Gastrocnemius medialis (tissue), 4 donors: ENCODE results near the gene PPFIA4.

Source experiments
- POLR2A ChIP-seq, 2 donors: fragments of 450-650 bp; IDR thresholded peaks; one replicate each; pipeline ENCODE4 v1.6.1; 2017; ENCODE audit warnings: antibody characterized with exemption in 2 of 2, mild to moderate bottlenecking in 2 of 2, moderate library complexity in 2 of 2
- TF ChIP-seq, protein P1 (sequence below), 5 experiments: fragments of 450-650 bp in 3 of 5; fragments of 200-600 bp in 2 of 5; sonication (generic) in 2 of 5; IDR thresholded peaks in 4 of 5; conservative IDR thresholded peaks in 1 of 5; 1 replicate in 4 of 5; 2 replicates in 1 of 5; pipeline ENCODE4 v1.5.1; 2016 to 2019; ENCODE audit warnings: antibody characterized with exemption in 5 of 5, mild to moderate bottlenecking in 3 of 5, moderate library complexity in 3 of 5

DNA sequence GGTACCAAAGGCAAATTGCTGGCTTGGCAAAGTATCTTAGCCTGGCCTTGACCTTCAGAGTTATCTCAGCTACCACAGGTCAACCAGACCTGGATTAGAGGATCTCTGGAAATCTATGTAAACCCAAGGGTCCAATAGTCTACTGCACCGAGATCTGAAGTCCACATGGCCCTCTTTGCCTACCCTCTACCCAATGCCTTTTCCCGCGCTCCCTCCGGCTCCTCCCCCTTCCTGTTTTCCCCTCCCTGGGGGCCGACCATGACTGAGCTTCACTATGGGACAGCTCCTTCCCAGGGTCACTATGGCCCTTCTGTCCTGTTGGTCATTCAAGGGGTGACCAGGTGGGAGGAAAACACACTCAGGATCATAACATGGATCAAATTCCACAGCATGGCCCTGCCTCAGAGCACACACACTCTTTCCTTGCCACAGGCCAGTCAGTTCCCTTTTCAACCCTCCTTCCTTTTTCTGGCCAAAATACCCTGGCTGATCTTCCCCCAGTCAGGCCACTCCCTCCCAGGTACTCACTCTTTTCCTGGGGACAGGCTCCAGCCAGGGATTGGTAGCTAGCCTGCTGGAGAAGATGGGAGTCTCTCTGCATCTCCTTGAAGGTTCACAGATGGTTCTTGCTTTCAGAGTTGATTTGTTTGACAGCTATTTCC is 38.2 kb upstream of the PPFIA4 start:
- no peak for TF ChIP-seq POLR2A (IDR thresholded peaks at IDR 0.05)
- TF ChIP-seq, protein P1, sequence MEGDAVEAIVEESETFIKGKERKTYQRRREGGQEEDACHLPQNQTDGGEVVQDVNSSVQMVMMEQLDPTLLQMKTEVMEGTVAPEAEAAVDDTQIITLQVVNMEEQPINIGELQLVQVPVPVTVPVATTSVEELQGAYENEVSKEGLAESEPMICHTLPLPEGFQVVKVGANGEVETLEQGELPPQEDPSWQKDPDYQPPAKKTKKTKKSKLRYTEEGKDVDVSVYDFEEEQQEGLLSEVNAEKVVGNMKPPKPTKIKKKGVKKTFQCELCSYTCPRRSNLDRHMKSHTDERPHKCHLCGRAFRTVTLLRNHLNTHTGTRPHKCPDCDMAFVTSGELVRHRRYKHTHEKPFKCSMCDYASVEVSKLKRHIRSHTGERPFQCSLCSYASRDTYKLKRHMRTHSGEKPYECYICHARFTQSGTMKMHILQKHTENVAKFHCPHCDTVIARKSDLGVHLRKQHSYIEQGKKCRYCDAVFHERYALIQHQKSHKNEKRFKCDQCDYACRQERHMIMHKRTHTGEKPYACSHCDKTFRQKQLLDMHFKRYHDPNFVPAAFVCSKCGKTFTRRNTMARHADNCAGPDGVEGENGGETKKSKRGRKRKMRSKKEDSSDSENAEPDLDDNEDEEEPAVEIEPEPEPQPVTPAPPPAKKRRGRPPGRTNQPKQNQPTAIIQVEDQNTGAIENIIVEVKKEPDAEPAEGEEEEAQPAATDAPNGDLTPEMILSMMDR (IDR thresholded peaks at IDR 0.05 in 4 of 5, conservative IDR thresholded peaks at IDR 0.05 in 1 of 5) = no peak
